ENCODE measurements around the gene ADAMTS5.

Gene ADAMTS5

GRCh38 chr21:26881504-26882228 lies 85.2 kb downstream of the ADAMTS5 start:
- H3K9ac ChIP-seq (ENCODE audit: low read length) = no peak overlapping the region
- no peaks in the 10 kb centered on the region for H3K36me3 ChIP-seq (ENCODE audit: control insufficient read depth, insufficient read depth, low read length)
- no peaks in the 10 kb centered on the region for H3K4me1 ChIP-seq (ENCODE audit: control insufficient read depth, insufficient read depth, low read length)
- no peak overlapping the region for H3K4me3 ChIP-seq (ENCODE audit: low read length)
- H3K27me3 ChIP-seq (ENCODE audit: control insufficient read depth, insufficient read depth, low read length) = no peaks in the 10 kb centered on the region
- no peaks in the 10 kb centered on the region for H3K9me3 ChIP-seq (ENCODE audit: control insufficient read depth, low read length)

DNA sequence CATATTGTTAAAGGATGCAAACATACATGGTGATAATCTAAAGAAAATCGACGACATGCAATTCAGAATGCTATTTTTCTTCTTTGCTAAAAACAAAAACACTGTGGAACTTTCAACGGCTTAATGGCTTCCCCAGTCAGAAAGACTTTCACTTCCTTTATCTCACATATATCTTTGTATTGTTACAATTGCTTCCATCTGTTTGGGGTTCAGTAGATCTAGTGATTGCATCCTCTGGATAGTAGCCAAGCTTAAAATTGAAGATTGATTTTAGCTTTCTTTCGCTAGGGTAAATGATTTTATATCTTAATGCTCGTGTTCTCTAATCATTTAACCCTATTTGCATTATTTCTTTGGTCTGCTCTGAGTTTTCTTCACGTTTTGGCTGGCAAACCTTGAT lies 89.9 kb downstream of the ADAMTS5 start:
- no peaks in the 10 kb centered on the region for H3K27me3 ChIP-seq (ENCODE audit: control insufficient read depth, insufficient read depth, low read length)
- H3K9me3 ChIP-seq (ENCODE audit: control insufficient read depth, low read length) = no peaks in the 10 kb centered on the region
- H3K36me3 ChIP-seq (ENCODE audit: control insufficient read depth, insufficient read depth, low read length) = no peaks in the 10 kb centered on the region
- H3K4me3 ChIP-seq (ENCODE audit: low read length) = no peak overlapping the region
- H3K9ac ChIP-seq (ENCODE audit: low read length) = no peak overlapping the region
- H3K4me1 ChIP-seq (ENCODE audit: control insufficient read depth, insufficient read depth, low read length) = no peaks in the 10 kb centered on the region

- H3K9ac ChIP-seq (ENCODE audit: low read length) = no peak overlapping the region
- no peak overlapping the region for H3K4me3 ChIP-seq (ENCODE audit: low read length)
- H3K36me3 ChIP-seq (ENCODE audit: control insufficient read depth, insufficient read depth, low read length) = no peaks in the 10 kb centered on the region
- no peaks in the 10 kb centered on the region for H3K9me3 ChIP-seq (ENCODE audit: control insufficient read depth, low read length)
- no peaks in the 10 kb centered on the region for H3K27me3 ChIP-seq (ENCODE audit: control insufficient read depth, insufficient read depth, low read length)
- no peaks in the 10 kb centered on the region for H3K4me1 ChIP-seq (ENCODE audit: control insufficient read depth, insufficient read depth, low read length)
Measured at GRCh38 chr21:26874347-26874746, 92.5 kb downstream of the ADAMTS5 start.

Data from mucosa of stomach (tissue), 1 donor.